ENCODE data around the gene ALKBH8. TPM values are rescaled to one million over a fixed set of nuclear protein-coding genes. Genes with fewer than 3 reads are reported as not detected.

Gene ALKBH8
- total RNA-seq (2022) = 6.2 and 6.8 TPM in 2 replicates
- Bru-seq, nascent RNA = percentile 66 among the genes with signal in this experiment
- BruChase-seq, experiment 1, labeled RNA remaining after a 6-hour chase = percentile 48 among the genes with signal in this experiment
- BruChase-seq, experiment 2, labeled RNA remaining after a 2-hour chase = percentile 55 among the genes with signal in this experiment
- long read RNA-seq, full-length matches to known transcripts = 1 of 2 reads
- long read RNA-seq, partial matches to known transcripts = 0 of 2 reads
- long read RNA-seq, other reads (novel, unspliced or antisense) = 1 of 2 reads

GRCh38 chr11:107565219-107565937 lies at the start of gene ALKBH8:
ALKBH8 (minus strand) TSS chr11:107565735; CDS start chr11:107560893, 4,842 bp downstream.
- CTCF ChIA-PET = no interaction called here
- TF ChIP-seq CTCF (IDR thresholded peaks at IDR 0.05; ENCODE audit: unreplicated experiment) = no peak
- BruUV-seq (replicated peaks) = no TSS peak

GRCh38 chr11:107612445-107612844 lies 46.9 kb upstream of the ALKBH8 start:
- no peak overlapping the region for H3K4me3 Mint-ChIP-seq (ENCODE audit: low read depth, unreplicated experiment)
- peaks cover 8% of the 10 kb centered on the region for H3K27me3 Mint-ChIP-seq (ENCODE audit: unreplicated experiment)
- intact Hi-C loops (cut with micrococcal nuclease; ENCODE audit: unreplicated experiment) = no loop called here
- no peak overlapping the region for H3K27ac Mint-ChIP-seq (ENCODE audit: unreplicated experiment)
- no peaks in the 10 kb centered on the region for H3K36me3 Mint-ChIP-seq (ENCODE audit: insufficient read depth, unreplicated experiment)
- CTCF ChIA-PET = no interaction called here
- H3K9me3 Mint-ChIP-seq (ENCODE audit: low read depth, unreplicated experiment) = no peaks in the 10 kb centered on the region
- DNase-seq = no peak
- H3K4me1 Mint-ChIP-seq (ENCODE audit: low read depth, unreplicated experiment) = no peaks in the 10 kb centered on the region
- no peak for TF ChIP-seq CTCF (IDR thresholded peaks at IDR 0.05; ENCODE audit: unreplicated experiment)
- no TSS peak for BruUV-seq (replicated peaks)

More at GRCh38 chr11:107565219-107565937, at the start of gene ALKBH8:
- Mint-ChIP-seq H3K27ac (ENCODE audit: unreplicated experiment) (peak within 1 kb of the TSS; percentile 72), H3K4me1 (ENCODE audit: low read depth, unreplicated experiment) (peaks cover 29% of the 10 kb centered on the region), H3K4me3 (ENCODE audit: low read depth, unreplicated experiment) (peak within 1 kb of the TSS; percentile 96), H3K36me3 (ENCODE audit: insufficient read depth, unreplicated experiment) (peaks cover 17% of the 10 kb centered on the region), H3K27me3 (ENCODE audit: unreplicated experiment) (no peaks in the 10 kb centered on the region), H3K9me3 (ENCODE audit: low read depth, unreplicated experiment) (no peaks in the 10 kb centered on the region)
- intact Hi-C loops (cut with micrococcal nuclease; ENCODE audit: unreplicated experiment) = no loop called here
- peak; percentile 60 for DNase-seq

GRCh38 chr11:107609400-107610218 lies 44.1 kb upstream of the ALKBH8 start:
- Mint-ChIP-seq H3K4me3 (ENCODE audit: low read depth, unreplicated experiment) (no peak overlapping the region), H3K27ac (ENCODE audit: unreplicated experiment) (no peak overlapping the region), H3K27me3 (ENCODE audit: unreplicated experiment) (no peaks in the 10 kb centered on the region), H3K4me1 (ENCODE audit: low read depth, unreplicated experiment) (no peaks in the 10 kb centered on the region), H3K36me3 (ENCODE audit: insufficient read depth, unreplicated experiment) (no peaks in the 10 kb centered on the region), H3K9me3 (ENCODE audit: low read depth, unreplicated experiment) (no peaks in the 10 kb centered on the region)
- intact Hi-C loops (cut with micrococcal nuclease; ENCODE audit: unreplicated experiment) = no loop called here
- no peak for TF ChIP-seq CTCF (IDR thresholded peaks at IDR 0.05; ENCODE audit: unreplicated experiment)
- CTCF ChIA-PET = no interaction called here
- no TSS peak for BruUV-seq (replicated peaks)
- no peak for DNase-seq

- Mint-ChIP-seq H3K4me1 (ENCODE audit: low read depth, unreplicated experiment) (no peaks in the 10 kb centered on the region), H3K9me3 (ENCODE audit: low read depth, unreplicated experiment) (no peaks in the 10 kb centered on the region), H3K27me3 (ENCODE audit: unreplicated experiment) (peaks cover 3% of the 10 kb centered on the region), H3K27ac (ENCODE audit: unreplicated experiment) (no peak overlapping the region), H3K36me3 (ENCODE audit: insufficient read depth, unreplicated experiment) (no peaks in the 10 kb centered on the region), H3K4me3 (ENCODE audit: low read depth, unreplicated experiment) (no peak overlapping the region)
- no peak for DNase-seq
- intact Hi-C loops (cut with micrococcal nuclease; ENCODE audit: unreplicated experiment) = no loop called here
- no peak for TF ChIP-seq CTCF (IDR thresholded peaks at IDR 0.05; ENCODE audit: unreplicated experiment)
- CTCF ChIA-PET = no interaction called here
- BruUV-seq (replicated peaks) = no TSS peak
Observed at GRCh38 chr11:107608809-107609208, 43.3 kb upstream of the ALKBH8 start.

Data from Calu3 (cell line).